Midbrain (tissue), 1 donor: ENCODE data around the gene NRXN3.
"Not testable (repeated sequence)": the region's sequence is repeated elsewhere in the genome, so short reads cannot be mapped to it uniquely, and the experiment has no call there.

ENCODE experiments used
- DNase-seq: peaks from one replicate; lab custom pipeline; 2025; lab: John Stamatoyannopoulos, UW

The NRXN3 gene

DNA sequence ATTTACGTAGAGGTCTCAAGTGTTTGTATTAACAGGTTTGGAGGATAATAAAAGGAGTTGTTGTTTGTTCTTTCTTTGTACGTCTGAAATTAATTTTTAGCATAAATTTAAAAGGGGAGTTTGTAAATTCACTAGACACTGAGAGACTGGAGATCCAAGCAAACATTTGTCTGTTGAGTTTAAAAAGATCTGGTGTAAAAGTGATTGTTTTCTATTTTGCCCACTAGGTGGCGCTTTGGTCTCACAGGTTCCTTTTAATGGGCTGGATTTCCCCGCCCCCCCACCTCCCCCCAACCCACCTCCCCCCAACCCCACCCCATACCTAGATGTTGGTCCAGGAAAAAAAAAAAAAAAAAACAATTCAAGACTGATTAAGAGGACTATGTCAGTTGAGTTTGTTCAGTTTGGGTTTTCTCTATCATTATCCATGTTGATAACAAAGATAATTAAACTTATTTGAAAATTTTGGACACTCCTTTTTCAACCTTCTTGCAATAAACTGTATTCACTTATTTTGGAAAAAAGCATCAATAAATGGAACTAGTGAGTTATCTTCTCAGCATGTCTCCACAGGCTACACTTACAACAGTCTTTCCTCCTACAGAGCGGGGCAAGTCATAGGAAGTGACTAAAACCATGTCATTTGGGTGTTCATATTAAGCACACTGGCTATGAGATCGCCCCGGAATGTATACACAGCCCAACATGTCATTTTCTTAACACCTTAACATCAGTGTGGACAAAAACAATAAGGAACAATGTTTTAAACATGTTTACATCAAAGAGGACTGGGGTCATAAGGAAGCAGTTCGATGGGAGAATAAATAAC lies 841.1 kb downstream of the NRXN3 start:
- peak; percentile 57 for DNase-seq

DNA sequence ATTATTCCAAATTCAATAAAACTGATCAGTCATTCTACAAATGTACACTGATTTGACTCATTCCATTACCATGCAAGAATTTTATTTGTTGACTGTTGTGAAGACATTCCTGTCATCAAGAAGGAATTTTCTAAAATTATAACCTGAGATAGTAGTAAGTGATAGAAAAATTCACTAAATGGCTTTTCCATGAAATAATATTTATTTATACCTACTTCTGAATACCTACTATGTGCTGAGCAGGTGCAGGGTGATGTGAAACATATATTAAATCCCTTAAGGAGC lies 841.7 kb downstream of the NRXN3 start:
- no peak for DNase-seq

DNA sequence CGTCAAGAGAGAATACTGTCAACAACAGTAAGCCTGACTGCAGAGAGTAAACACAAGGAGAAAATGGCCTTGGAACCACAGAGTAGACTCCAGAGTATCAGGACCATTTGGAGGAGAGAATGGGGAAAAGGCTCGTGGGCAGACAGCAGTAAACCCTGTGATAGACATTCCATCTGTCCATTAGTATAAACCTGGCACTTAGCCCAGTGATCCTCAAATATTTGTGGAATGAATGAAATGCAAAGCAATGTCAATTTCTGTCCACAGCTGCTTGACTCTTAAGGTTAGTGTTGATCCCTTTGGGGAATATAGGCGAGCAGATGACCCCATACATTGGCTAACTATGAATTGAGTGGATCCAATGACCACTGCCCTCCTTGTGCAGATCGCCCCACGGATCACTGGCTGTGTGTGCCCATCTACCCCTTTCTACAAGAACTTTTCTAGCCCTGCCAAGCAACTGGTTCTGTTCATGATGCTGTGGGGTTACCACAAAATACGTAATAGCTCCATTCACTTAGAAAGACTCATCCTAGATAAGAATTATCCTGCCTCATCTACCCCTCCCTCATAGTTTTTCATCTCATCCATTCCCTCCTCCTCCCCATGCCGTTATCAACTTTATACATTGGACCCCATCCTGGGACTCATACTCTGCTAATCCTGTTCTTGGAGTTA lies 846.8 kb downstream of the NRXN3 start:
- no peak for DNase-seq

DNA sequence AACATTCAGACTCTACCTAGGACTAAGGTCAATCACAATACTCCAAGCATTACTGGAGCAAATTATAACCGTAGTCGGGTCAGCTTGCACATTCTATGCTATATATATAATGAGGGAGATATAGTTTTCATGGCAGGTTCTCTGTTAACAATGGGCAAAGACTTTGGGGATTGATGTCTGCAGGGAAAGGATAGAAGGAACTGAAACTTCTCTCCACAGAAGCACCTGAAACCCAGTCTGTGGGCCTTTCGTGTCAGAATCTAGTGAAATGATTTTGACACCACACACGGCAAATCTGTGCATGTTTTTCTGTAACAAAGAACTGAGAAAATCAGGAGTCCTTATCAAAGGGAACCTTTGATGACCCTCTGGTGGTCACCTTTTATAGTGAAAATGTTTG lies 847.4 kb downstream of the NRXN3 start:
- DNase-seq, result no peak

DNA sequence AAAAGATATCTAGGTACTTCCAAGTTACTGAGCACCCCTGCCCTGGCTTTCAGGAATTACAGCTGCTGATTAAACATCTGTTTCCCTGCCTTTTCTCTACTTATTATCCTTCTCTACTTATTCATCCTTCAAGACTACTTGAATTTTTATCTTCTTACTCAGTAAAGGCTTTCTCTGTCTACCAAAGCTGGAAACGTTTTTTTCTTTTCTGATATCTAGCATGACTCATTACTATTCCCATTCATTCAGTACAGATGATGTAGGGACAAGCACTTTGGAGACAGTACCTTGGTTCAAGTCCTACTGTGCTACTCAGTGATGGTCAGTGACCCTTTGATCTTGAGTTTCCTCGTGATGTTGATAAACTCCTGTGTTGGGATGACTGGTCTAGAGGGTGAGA lies 848.7 kb downstream of the NRXN3 start:
- no peak for DNase-seq

DNA sequence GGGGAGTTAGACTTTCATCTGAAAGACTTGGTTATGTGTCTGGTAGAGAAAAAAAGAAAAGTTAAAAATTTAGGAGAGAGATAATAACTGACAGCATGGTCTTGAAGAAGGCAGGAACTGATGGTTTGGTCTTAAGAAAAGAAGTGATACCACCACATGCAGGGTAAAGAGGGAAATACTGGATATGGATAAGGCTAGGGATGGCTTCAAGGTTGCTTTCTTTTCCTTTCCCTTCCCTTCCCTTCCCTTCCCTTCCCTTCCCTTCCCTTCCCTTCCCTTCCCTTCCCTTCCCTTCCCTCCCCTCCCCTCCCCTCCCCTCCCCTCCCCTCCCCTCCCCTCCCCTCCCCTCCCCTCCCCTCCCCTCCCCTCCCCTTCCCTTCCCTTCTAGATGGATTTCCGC lies 849.7 kb downstream of the NRXN3 start:
- DNase-seq, result not testable (repeated sequence)

DNA sequence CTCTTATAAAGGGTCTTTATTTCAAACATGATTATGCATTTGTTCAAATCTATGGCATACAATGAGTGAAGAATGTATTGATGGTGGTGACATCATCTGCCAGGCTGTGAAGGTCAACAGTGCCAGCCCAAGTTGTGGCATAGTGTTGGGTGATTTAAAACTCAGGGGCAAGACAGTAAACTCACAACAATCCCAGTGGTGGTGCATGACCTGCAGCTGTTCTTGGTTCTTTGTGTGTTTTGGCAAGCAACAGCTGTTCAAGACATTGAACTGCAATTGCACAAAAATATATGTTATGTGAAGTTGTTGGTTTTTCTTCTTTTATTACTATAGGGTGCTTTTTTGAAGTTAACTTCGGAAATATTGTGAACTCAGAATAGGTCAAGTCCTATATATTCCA lies 851.6 kb downstream of the NRXN3 start:
- DNase-seq, result no peak

DNA sequence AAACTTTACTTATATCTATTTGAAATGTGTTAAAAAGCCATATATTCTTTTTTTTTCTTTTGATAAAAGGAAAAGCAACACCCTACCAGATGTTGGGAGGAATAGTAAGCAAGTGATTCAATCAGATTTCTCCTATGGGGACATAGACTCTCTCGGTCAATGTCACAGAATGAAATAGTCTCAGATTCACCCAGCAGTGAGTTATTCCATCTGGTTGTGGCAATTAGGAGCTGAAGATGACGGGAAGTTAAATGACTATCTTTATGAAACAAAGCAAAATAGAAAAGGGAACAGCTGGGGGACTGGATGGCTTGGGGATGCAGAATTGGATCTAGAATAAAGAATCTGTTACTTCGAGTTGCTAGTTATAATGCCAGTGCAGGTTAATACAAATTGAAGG lies 857.0 kb downstream of the NRXN3 start:
- DNase-seq, result no peak

DNA sequence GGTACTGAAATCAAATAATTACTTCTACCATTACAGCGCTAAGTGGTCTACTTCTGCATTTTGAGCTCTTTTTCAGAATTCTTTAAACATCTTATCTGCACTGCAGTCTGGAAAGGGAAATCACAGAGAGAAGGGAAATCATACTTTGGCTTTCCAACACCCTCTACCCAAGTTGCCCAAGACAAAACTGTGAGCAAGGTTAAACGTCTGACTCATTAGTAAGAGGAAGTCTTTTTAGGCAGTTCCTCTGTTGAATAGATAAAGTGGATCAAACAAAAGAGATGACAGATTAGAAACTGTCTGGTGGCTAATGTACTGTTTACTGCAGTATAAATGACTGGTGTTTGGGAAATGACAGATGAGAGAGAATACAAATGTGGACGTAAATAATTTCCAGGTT lies 858.1 kb downstream of the NRXN3 start:
- no peak for DNase-seq

DNA sequence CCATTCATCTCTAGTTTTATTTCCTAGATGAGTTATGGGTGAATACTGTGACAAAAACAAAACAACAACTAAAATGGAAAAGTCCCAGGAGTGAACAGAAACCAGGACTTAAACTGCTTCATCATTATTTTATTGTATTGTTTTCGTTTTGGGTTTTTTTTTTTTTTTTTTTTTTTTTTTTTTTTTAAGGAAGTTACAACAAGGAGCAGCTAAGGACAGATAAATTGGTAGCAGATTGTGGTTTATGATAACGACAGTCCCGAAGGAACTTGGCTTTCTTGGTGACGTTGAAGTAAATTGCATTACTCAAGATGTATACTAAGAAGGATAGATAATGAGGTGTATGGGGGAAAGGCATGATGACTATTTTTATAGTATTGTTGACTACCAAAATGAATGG lies 866.3 kb downstream of the NRXN3 start:
- DNase-seq, result no peak

DNA sequence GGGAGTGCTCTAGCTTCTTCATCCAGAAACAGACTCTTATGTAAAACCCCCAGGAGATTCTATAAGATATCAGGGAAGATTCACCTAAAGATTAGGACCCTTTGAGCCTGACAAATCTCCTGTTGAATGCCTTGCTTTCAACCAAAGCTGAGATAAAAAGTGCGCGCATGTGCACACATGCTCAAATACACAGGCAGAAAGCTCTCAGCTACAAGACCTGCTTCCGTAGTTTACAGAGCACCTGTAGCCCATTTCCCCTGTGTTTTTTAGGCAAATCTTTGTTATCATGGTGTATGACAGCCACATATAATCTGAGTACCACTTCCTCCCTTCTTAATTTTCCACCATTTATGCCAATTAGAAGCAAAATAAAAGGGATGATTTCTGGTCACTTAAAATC lies 866.9 kb downstream of the NRXN3 start:
- no peak for DNase-seq

DNA sequence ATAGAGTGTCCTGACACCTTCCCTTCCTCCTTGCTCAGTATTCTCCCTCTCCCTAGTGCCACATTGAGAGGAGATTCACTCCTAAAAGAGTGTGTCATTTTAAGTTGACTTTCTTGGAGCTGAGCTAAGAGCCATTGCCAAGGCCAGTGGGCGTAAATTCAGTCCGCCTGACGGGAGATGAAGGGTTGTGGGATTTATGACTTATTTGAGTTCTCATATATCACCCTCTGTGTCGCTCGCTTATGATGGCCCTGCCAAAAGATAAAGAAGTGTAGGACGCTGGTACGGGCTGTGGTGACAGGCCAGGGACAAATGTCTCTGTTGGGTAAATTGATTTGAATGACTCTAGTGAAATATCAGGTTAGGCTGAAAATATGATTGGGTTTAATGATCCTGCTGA lies 867.4 kb downstream of the NRXN3 start:
- no peak for DNase-seq

DNA sequence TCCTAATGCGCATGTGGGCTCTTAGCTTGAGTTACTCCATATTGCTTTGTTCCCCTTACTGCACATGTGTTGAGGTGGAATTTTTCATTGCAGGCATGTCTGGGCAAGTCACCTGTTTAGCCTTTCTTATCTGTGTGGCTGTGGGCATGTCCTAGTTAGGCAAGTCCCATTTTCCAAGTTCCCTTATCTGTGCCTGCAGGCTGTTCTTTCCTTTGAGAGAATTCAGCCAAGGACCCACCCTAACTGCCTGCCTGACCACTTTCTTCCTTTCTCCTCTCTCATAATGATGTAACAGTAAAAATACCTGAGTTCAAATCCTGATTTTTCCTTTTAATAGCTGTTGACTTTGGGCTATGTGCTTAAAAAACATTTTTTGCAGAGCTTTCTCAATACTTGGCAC lies 870.6 kb downstream of the NRXN3 start:
- DNase-seq, result no peak

DNA sequence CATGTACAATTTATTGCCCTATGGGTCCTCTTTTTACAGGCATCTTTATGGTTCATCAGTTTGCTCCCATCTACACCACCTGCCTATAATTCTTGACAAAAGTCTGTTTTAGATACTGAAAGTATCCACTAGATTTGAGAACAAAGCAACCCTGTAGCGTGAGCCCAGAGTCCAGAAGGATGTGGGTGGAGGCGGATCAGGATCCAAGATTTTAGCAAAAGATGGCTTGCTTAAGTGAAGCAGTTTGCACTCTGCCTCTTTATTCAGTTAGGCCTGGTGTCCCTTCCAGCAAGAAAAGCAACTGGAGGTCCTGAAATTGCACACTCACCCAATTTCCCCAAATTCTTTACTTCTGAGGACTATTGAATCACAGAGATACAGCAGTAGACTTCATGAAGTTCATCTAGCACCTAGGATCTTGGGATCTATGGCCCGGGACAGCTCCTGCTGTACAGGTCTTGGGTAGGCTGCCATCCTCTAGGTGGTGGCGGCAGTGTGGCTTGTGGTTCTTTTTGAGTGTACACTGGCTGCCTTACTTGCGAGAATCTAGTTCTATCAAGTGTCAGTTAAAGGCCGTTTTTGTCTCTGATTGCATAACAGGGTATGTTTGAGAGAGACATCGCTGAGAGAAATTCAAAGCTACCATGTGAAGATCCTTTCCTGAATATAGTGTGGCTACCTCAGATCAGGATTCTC lies 873.2 kb downstream of the NRXN3 start:
- DNase-seq, result no peak

DNA sequence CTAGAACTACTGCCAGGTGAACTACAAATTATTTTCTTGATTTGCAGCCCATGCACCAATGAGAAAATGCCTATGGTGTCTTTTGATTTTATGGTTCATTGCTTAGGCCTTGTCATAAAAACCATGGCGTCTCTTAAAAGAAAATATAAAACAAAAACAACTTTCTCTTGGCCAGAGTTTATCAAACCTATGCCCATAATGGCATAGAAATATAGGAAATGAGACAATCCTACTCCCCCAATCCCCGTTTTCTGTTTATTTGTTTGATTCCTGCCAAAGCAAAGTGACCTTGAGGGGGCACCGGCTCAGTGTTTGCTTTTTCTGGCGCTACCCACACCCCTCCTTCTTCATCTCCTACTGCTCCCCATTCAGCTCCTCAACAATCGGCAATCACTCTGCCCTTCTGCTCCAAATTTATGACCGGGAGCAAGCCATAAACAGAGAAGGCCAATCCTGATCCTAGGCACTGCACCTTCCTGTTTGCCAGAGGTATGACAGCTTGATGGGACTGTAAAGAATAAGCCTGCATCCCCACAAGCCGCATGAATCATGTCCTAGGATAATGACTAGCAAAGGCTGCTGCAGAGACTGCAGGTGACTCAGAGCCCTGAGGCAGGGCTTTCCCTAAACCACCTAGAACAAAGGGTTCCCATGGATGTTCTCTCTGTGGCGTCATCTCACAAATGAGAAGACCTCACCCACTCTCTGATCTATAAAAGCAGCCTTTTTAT lies 874.9 kb downstream of the NRXN3 start:
- DNase-seq, result no peak

DNA sequence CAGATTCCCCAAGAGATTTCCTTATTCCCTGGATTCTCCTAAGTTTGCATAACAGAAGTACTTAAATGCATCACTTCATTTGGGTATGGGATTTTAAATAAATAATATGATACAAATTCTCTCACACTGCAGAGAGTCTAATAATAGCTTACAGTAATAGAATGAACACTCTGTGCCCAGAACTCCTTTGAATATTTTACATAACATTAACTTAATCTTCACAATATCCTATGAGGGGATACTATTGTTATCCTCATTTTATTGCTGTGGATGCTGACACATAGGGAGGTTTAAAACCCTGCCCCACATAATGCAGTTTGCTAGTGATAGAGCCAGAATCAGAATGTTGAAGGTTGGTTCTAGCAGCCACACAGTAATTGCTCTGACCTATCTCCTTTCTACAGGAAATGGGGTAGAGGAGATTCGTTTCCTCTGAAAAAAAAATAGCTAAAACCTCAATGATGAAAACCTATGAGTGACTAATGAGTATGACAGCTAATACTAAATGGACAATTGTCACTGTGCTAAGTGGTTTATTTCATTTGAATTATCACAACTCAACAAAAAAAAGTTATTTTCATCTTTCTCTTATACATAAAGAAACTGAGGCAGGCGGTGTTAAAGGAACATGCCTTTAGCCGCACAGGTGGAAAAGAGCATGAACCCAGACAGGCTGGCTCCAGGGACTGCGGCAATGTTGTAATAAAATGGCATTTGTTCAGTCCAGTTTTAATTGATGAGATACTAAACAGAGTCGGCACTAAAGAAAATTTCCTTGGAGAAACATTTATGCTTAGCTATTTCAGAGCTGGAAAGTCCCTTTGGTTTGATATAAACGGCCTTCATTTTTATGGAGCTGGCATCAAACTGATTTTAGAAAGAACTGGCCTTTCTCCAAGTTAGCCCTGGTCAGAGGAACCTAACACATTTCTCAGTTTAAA lies 880.9 kb downstream of the NRXN3 start:
- no peak for DNase-seq

DNA sequence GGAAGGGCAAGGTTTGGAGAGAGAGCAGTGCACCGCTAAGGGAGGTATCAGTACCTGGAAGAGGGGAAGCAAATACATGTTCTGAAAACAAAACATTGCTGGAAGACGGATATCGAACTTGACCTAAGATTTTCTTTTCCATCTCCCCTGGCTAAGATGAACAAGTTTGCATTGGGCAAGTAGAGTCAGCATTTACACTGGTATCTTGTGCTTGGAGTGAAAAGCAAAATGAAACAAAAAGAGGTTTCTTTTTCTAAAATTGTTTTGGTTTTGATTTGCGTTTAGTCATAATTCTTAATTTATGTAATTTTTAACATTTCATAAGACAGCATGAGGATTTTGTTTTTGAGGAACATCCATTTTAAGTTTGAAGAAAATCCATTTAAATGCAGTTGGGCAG lies 881.6 kb downstream of the NRXN3 start:
- no peak for DNase-seq

DNA sequence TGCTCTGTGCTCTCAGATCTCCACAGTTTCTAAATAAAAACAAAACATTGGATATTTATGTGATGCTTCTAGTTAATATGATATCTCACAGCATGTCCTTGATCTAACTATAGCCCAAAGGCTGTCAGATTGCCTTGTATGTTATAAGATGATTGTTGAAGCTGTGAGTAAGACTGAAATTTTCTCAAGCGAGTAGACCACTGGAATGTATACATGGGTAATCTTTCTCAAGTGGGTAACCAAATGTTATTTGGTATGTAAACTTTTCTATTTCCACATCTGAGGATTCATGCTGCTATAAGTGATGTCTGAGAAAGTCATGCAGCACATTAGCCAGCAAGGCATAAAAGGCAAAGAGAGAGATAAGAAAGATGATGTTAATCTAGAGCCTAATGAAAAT lies 886.7 kb downstream of the NRXN3 start:
- DNase-seq, result no peak

DNA sequence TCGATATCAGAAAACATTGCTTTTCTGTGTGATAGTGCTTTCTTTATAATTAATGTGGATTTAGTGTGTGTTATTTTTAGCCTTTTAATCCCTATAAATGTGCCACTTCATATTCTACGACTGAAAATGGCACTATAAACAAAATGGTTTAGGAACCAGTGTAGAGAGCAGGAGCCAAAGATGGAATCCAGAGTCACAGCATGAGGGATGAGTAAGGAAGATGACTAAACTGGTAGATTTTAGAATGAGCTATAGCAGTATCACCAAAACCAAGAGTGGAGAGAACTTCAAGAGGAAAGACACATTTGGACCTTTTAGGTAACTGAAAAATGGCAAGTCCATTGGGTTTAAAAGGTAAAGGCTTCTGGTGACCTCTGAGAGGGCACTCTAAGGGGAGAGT lies 887.2 kb downstream of the NRXN3 start:
- no peak for DNase-seq

DNA sequence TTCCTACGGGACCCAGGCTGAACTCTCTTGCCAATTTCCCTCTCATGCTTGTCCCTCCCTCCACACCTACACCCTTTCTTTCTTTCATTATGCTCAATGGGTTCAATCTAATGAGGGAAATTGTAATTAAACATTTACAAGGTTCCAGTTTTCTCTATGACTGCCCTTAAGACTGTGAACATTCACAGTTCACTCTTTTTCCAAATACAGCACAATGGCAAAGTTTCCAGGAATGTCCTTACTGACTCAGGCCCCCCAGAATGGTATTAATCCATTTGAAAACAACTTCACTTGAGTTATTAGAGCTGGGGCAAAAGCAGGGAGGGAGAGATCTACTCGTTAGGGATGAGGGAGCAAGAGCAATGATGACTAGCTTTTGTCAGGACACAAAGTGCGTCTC lies 892.1 kb downstream of the NRXN3 start:
- DNase-seq, result no peak

DNA sequence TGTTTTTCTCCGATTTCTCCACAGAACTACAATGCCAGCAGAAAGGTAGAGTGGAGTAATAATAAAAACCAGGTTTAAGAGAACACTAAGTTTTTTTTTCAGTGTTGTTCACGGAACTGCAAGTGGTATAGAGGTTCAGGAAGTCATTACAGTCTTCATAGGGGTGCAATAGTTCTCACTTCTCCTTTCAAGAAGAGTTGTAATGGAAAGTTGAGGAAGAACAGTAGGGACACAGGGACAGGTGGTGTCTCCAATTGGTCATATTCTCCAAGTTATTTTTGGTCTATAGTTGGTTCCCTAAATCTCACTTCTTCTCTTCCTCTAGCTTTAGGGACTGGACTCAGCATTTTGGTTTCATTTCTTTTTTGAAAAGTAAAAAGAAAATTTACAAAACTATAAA lies 894.0 kb downstream of the NRXN3 start:
- no peak for DNase-seq

DNA sequence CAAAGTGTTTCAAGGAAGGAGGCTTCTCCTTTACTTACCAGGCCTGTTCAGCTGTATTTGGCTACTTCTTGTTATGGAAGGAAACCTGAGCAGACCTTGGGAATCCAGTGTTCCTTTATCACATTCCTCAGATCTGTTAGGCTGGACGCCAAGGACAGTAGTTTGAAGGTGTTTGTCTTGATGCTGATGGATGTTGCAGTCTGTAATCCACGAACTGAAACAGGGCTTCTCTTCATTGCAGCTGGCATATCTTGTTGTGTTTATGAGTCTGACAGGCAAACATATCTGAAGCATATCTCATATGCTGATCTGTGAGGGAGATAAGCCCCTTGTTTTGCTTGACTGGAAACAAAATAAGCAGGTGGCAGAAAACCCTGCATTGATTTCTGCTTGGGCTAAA lies 904.3 kb downstream of the NRXN3 start:
- no peak for DNase-seq
